Dendritic cell treated with granulocyte-macrophage colony-stimulating factor and Interleukin-4, amounts not matched to agents 40 ng/mL and 50 ng/mL, for 4 days (primary cell): ENCODE results near the gene MAB21L1.
A peak's percentile ranks its signal among the peaks of the same experiment; 100 is the strongest.

Experiments
- H3K27ac Mint-ChIP-seq: one replicate; pipeline ENCODE4 v1.8.0; 2022; ENCODE audit warnings: mild to moderate bottlenecking, mixed read lengths
- H3K27me3 Mint-ChIP-seq: one replicate; pipeline ENCODE4 v1.8.0; 2022; ENCODE audit warnings: mild to moderate bottlenecking, mixed read lengths
- H3K36me3 Mint-ChIP-seq: one replicate; pipeline ENCODE4 v1.8.0; 2022; ENCODE audit warnings: low read depth, mixed read lengths
- H3K4me1 Mint-ChIP-seq: one replicate; pipeline ENCODE4 v1.8.0; 2022; ENCODE audit warnings: low read depth, mixed read lengths
- H3K4me3 Mint-ChIP-seq: one replicate; pipeline ENCODE4 v1.8.0; 2022; ENCODE audit warnings: mild to moderate bottlenecking, moderate library complexity, mixed read lengths
- H3K9me3 Mint-ChIP-seq: one replicate; pipeline ENCODE4 v1.8.0; 2022; ENCODE audit warnings: mixed read lengths
- intact Hi-C: fragments of 100-400 bp; cut with micrococcal nuclease; formaldehyde crosslinking; loops from one replicate; pipeline ENCODE4 v1.15.0; 2022

The MAB21L1 gene

DNA sequence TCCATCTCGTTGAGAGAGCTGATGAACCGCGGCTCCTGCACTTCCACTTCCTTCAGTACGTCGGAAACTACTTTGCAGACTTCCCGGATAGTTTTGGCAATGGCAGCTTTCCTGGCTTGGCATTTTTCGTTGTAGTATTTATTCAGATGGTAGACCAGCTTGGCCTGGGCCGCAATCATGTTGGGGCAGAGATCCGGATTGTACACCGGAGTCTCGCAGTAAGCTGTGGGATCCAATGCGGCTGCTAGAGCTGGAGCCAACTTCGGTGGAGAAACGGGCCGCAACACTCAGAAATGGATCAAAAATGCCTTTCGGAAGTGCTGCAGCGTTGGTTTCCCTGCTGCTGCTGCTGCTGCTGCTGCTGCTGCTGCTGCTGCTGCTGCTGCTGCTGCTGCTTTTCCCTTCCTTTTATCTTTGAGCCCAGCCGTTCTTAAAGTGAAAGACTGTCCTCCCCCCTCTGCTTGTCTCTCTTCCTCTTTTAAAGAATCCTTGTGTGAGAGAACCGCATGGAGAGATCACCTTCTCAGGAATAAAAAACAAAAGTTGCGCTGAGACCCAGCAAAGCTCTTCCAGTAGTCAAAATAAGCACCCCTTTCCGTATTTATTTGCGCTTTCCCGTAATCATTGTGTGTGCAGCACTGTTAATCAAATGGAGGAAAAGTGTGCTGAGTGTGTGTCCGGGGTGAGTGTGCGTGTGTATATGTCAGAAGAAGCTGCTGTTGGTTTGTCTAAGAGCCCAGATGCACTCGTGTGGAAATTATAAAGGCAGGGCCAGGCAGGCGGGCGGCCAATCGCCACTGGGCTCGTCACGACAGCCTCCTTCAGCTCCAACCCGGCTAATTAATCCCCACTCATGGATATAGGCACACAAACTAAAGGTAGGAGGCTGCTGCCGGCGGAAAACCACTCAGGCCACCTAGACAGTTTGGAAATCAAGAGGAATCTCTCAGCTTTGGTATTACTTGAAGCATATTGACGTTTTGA, at the start of gene MAB21L1:
MAB21L1 (minus strand) TSS at position 730 of the 984 bp plus-strand sequence; CDS start at position 179, 551 bp downstream.
- H3K4me1 Mint-ChIP-seq, result peaks cover 25% of the 10 kb centered on the region
- H3K27me3 Mint-ChIP-seq, result peaks cover 73% of the 10 kb centered on the region
- peak within 1 kb of the TSS; percentile 81 for H3K4me3 Mint-ChIP-seq
- no peaks in the 10 kb centered on the region for H3K9me3 Mint-ChIP-seq
- H3K27ac Mint-ChIP-seq, result no peak within 1 kb of the TSS
- H3K36me3 Mint-ChIP-seq, result no peaks in the 10 kb centered on the region
- intact Hi-C loops, result no loop called here

DNA sequence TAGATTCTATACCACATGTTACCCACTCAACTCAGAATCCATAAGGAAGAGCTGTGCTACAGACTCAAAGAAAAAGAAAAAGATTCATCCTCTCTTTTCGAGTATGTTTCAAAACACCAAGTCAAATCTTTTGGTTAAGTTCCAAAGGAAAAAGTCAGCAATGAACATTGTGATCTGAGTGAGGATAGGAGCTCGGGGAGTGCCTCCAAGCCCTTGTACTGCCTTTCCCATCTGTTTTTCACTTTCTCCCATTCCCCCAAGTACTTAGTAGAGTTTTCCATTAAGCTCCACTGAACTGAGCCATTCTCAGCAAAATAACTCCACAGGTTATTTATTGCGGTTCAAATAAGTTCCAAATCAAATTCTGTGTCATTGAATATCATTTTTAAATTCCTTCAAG, 47.7 kb upstream of the MAB21L1 start:
- H3K27me3 Mint-ChIP-seq, result no peaks in the 10 kb centered on the region
- H3K27ac Mint-ChIP-seq, result no peak overlapping the region
- intact Hi-C loops, result no loop called here
- peaks cover 5% of the 10 kb centered on the region for H3K9me3 Mint-ChIP-seq
- no peaks in the 10 kb centered on the region for H3K4me1 Mint-ChIP-seq
- H3K36me3 Mint-ChIP-seq, result no peaks in the 10 kb centered on the region
- H3K4me3 Mint-ChIP-seq, result no peak overlapping the region

DNA sequence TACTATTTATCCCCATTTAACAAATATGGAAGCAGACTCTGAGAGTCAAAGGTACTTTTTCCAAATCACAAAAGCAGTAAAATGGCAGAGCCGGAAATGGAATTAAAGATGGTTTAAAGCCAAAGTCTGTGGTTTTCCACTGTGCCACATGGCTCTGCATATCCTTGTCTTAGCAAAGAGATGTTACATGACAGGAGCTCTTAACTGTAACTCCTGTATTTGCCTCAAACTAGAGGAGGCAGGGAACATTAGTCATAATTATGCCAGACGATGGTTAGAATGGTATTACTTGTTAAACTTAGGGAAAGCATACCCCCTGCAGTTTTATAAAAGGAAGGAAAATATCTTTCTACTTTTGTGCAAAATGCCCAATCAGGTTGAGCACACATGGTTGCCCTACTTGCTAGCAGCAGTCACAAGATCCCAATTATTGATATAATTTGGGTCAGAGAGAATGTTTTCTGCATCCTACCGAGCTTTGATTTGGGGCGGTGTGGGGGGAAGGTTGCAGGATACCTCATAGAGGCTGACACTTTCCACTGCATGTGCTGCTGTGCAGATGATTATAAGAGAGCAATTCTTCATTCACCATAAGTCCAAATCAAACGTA, 42.0 kb upstream of the MAB21L1 start:
- Mint-ChIP-seq H3K4me1 (no peaks in the 10 kb centered on the region), H3K27me3 (no peaks in the 10 kb centered on the region), H3K4me3 (no peak overlapping the region), H3K36me3 (no peaks in the 10 kb centered on the region), H3K9me3 (peaks cover 5% of the 10 kb centered on the region), H3K27ac (no peak overlapping the region)
- intact Hi-C loops, result no loop called here

DNA sequence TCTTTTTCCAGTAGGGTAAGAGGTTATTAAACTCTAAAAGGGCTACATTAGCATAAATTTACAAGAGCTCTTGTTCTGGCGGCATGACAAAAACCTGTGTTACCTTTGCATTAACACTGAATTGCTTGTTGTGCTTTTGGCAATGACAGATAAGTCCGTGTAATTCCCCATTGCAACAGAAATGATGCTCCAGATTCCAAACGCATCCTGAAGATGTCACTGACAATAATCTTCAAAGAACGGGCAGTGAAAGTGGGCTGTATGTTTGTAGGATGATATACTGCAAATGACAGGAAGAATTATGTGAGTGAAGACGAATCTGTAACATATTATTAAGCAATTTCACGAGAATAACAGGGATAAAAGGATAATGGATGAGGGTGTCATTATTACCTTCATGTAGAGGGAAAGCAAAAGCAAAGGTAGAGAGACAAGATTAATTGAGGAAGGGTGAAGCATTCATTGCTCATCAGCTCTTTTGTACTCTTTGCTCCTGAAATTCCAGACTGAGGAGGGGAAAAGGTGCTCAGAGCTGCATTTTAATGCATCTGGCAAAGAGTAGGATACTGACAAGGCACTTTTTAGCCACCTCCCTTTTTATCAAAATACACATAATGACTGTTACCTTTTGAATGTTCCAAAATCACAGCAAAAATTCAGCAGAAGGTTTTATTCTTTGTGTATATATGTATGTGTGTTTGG, 38.5 kb upstream of the MAB21L1 start:
- Mint-ChIP-seq H3K9me3 (no peaks in the 10 kb centered on the region), H3K36me3 (no peaks in the 10 kb centered on the region), H3K27me3 (no peaks in the 10 kb centered on the region), H3K27ac (no peak overlapping the region), H3K4me1 (peaks cover 6% of the 10 kb centered on the region), H3K4me3 (no peak overlapping the region)
- intact Hi-C loops, result no loop called here

DNA sequence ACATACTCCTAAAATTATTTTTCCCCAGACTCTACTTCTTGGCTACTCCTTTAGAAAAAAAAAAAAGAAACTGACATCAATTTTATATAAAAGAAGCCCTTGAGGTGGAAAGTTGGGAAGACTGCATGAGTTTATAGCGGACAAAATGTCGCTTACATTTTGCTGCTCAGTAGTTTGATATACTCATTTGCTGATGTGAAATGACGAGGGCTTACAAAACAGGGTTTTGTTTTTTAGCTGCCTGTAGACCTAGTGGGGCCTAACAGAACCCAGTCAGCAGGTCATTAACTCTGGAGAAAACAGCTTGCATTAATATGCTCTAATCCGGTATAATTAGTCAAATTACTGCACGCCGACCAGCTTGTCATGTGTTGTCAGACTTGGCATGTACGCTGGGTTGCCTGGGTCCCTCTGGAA, 37.6 kb upstream of the MAB21L1 start:
- H3K27ac Mint-ChIP-seq, result no peak overlapping the region
- no peaks in the 10 kb centered on the region for H3K36me3 Mint-ChIP-seq
- H3K4me1 Mint-ChIP-seq, result peaks cover 6% of the 10 kb centered on the region
- intact Hi-C loops, result no loop called here
- no peaks in the 10 kb centered on the region for H3K9me3 Mint-ChIP-seq
- H3K27me3 Mint-ChIP-seq, result no peaks in the 10 kb centered on the region
- H3K4me3 Mint-ChIP-seq, result no peak overlapping the region

DNA sequence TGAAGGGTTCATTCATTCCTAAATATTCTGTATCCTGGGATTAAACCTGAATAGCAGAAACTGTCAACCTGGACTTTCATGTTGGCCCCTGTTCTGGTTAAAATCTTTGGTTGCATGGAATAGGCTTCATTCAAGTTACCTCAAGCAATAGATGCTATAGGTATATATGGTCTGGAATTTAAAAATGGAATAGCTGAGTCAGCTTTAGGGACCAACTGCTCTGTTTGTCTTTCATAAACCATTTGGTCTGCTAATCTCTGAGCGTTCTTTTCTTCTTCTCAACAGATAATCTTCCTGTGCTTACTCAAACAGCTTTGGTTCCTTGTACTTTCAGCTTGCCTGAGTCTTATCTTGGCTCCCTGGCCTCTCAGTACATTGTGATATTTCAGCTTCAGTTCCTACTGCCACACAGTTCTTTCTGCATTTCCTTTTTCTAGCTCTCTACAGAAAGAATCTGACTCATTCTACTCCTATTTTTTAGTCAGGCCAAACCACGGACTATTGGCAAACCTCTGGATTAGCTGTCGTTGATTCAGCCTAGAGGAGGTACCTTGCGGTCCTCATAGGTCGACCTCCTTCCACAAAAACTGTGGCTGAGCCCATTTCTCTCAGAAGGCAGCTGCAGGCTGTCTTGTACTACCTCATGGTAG, 35.9 kb upstream of the MAB21L1 start:
- intact Hi-C loops, result no loop called here
- no peak overlapping the region for H3K27ac Mint-ChIP-seq
- no peaks in the 10 kb centered on the region for H3K36me3 Mint-ChIP-seq
- H3K9me3 Mint-ChIP-seq, result no peaks in the 10 kb centered on the region
- H3K27me3 Mint-ChIP-seq, result no peaks in the 10 kb centered on the region
- H3K4me3 Mint-ChIP-seq, result no peak overlapping the region
- H3K4me1 Mint-ChIP-seq, result peaks cover 6% of the 10 kb centered on the region

DNA sequence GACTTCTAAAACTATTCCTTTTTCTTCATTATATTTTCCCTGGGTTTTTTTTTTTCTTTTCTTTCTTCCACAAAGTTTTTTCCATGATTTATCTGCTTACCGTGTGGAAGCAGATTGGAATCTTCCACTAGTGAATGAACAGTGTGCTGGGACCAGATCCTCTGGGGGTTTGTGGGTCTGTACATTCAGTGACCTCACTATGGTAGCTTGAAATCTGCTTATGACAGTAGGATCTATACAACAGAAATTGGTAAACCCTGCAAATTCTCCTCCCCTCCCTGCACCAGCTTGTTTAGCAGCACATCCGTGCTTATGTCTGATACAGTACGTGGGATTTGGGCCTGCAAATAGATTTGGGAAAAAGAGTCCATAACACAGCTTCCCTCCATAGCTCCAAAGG, 26.0 kb upstream of the MAB21L1 start:
- H3K9me3 Mint-ChIP-seq, result no peaks in the 10 kb centered on the region
- no peaks in the 10 kb centered on the region for H3K27me3 Mint-ChIP-seq
- no peak overlapping the region for H3K4me3 Mint-ChIP-seq
- no peak overlapping the region for H3K27ac Mint-ChIP-seq
- H3K4me1 Mint-ChIP-seq, result no peaks in the 10 kb centered on the region
- H3K36me3 Mint-ChIP-seq, result no peaks in the 10 kb centered on the region
- intact Hi-C loops, result no loop called here

DNA sequence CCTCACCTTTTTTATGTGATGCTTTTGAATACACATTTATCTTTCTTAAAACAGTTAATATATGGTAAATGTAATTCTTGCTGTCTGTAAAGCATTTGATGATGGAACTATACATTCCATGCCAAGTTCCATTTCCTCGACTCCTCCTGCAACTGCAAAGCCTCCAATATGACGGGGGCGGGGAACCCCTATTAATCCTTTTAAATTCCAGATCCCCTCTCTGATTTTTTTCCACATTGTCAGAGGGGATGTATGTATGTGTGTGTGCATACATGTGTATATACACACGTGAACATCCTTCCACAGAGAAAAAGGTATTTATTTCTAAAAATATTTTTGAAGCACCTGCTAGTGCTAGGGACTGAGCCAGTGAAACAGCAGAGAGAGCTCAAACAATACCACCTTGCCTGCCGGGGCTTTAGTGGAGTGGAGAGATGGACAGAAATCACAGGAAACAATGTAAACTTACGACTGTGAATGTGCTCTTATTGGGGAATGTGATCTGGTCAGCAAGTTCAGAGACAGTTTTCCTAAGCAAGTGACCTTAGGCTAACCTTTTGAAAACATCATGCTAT, 25.3 kb upstream of the MAB21L1 start:
- no peak overlapping the region for H3K27ac Mint-ChIP-seq
- H3K27me3 Mint-ChIP-seq, result no peaks in the 10 kb centered on the region
- intact Hi-C loops, result no loop called here

DNA sequence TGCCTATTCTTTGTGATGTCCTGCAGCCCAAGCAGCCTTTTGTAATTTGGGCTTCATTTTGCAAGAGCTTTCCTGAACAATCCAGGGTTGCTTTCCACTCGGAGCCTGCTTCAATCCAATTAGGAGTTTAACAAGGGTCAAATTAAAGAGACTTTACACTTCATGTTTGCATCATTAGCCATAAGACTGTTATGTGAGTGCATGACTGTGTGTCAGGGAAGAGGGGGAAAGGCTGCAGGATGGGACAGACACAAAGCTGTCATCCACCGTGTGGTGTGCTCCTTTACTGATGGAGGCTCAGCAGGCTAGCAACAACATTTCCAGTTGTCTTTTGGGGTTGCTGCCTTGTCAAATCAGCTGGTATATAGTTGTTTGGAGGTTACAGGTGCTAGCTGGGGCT, 23.7 kb upstream of the MAB21L1 start:
- H3K4me1 Mint-ChIP-seq, result peaks cover 8% of the 10 kb centered on the region
- intact Hi-C loops, result no loop called here

More for the DNA sequence above, 25.3 kb upstream of the MAB21L1 start:
- Mint-ChIP-seq H3K36me3 (no peaks in the 10 kb centered on the region), H3K9me3 (no peaks in the 10 kb centered on the region), H3K4me3 (no peak overlapping the region), H3K4me1 (no peaks in the 10 kb centered on the region)

DNA sequence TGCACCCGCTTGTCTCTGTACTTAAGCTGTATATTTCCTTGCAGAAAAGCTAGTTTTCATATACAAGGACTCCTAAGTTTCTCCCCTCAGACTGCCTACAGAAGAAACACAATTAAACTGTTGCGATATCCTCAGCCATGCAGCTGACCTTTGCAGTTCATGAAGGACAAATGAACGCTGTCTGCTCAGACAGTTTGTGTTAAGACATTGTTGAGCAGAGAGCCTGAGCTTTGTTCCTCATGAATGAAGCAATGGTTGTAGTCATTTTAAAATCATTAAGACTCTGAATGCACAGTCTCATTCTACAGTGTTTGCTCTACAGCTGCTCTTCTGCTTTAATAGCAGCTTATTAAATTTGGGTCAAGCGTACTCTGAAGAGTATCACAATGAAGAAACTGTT, 23.2 kb upstream of the MAB21L1 start:
- H3K4me1 Mint-ChIP-seq, result peaks cover 8% of the 10 kb centered on the region
- no peaks in the 10 kb centered on the region for H3K27me3 Mint-ChIP-seq
- intact Hi-C loops, result no loop called here
- H3K4me3 Mint-ChIP-seq, result no peak overlapping the region
- H3K27ac Mint-ChIP-seq, result no peak overlapping the region
- peaks cover 4% of the 10 kb centered on the region for H3K9me3 Mint-ChIP-seq
- H3K36me3 Mint-ChIP-seq, result no peaks in the 10 kb centered on the region

More for the DNA sequence above, 23.7 kb upstream of the MAB21L1 start:
- Mint-ChIP-seq H3K36me3 (no peaks in the 10 kb centered on the region), H3K9me3 (no peaks in the 10 kb centered on the region), H3K4me3 (no peak overlapping the region), H3K27ac (no peak overlapping the region), H3K27me3 (no peaks in the 10 kb centered on the region)

DNA sequence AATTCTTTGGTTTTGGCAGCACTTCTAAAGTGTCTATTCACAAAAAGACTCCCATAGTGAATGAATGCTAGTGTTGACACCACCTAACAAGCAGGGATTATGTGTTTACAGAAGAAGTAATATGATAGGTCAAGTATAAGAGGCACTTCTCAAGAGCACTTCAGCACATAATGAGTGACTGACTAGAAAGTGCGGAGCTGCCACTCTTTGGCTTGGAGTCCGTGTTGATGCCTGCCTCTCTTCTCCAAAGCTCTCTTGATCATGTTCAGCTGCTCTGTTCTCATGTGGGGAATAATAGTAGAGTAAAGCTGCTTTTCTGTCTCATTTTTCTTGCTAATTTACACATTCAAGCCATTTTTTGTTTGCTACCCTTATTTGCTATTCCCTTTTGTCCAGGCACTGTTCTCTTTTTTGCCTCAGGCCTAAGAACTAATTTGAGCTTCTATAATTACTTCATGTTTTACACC, 22.7 kb upstream of the MAB21L1 start:
- H3K4me3 Mint-ChIP-seq, result no peak overlapping the region
- H3K27ac Mint-ChIP-seq, result no peak overlapping the region
- H3K4me1 Mint-ChIP-seq, result peaks cover 8% of the 10 kb centered on the region
- intact Hi-C loops, result no loop called here
- H3K9me3 Mint-ChIP-seq, result peaks cover 8% of the 10 kb centered on the region
- no peaks in the 10 kb centered on the region for H3K36me3 Mint-ChIP-seq
- no peaks in the 10 kb centered on the region for H3K27me3 Mint-ChIP-seq

DNA sequence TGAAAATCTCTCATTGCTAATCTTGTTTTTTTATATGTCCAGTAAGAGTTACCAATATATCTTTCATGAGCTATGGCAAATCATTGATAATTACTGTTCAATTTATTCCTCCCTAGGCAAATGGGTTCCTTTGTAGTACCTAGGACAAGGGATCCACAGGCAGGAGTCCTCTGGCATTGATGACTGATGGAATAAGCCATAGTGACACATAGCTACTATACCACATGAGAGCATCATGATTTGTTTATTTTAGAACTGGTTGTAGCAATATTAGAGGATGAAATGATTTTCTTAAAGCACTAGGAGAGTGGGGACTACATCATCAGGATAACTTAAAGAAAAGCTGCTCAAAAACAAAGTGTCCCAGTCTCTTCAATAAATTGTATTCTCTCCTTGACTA, 21.7 kb upstream of the MAB21L1 start:
- H3K27me3 Mint-ChIP-seq, result no peaks in the 10 kb centered on the region
- H3K27ac Mint-ChIP-seq, result no peak overlapping the region

DNA sequence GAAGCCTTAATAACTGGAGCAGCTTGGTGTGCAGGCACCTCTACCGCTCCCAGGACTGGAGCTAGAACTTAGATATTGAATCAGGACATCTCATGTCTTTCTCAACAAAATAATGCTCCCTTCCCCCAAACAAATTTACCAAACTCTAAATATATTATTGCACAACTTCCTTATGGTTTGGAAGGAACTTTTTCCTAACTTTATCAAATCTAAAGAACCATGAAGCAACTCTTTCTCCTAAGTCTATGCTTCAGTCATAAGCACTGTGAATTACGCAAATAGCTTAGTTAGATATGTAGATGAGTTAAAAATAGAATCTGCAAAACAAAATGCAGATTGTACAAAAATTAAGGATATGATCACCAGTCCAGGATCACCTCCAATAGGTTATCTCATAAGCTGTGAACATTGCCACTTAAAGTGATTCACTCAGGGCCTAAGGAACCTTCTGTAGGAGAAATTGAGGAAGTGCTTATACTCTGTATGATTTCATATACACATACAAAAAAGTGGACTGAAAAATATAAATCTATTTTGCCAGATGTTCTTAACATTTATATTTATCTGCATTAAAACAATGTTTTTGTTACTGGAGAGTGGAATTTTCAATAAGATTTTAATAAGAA, 20.4 kb upstream of the MAB21L1 start:
- H3K27ac Mint-ChIP-seq, result no peak overlapping the region
- intact Hi-C loops, result no loop called here
- peaks cover 8% of the 10 kb centered on the region for H3K9me3 Mint-ChIP-seq
- no peaks in the 10 kb centered on the region for H3K36me3 Mint-ChIP-seq
- H3K27me3 Mint-ChIP-seq, result no peaks in the 10 kb centered on the region
- peaks cover 8% of the 10 kb centered on the region for H3K4me1 Mint-ChIP-seq
- no peak overlapping the region for H3K4me3 Mint-ChIP-seq

More for the DNA sequence above, 21.7 kb upstream of the MAB21L1 start:
- Mint-ChIP-seq H3K9me3 (peaks cover 8% of the 10 kb centered on the region), H3K36me3 (no peaks in the 10 kb centered on the region), H3K4me3 (no peak overlapping the region), H3K4me1 (peaks cover 8% of the 10 kb centered on the region)
- intact Hi-C loops, result no loop called here
